GM19468 (cell line): Measurements from ENCODE around the gene IL1RL2.

ENCODE experiments used
- ATAC-seq: cut with Tn5 transposase; IDR thresholded peaks from one replicate; pipeline ENCODE4 v1.9.1; 2021; ENCODE audit warnings: mild to moderate bottlenecking, moderate library complexity, moderate number of reproducible peaks; ENCODE audit not compliant: unreplicated experiment; ENCODE audit errors: extremely low read depth

The IL1RL2 gene

GRCh38 chr2:102258386-102259074 is 71.7 kb downstream of the IL1RL2 start:
- no peak for ATAC-seq

- ATAC-seq, result no peak
Measured at GRCh38 chr2:102261467-102262135, 74.8 kb downstream of the IL1RL2 start.

GRCh38 chr2:102262216-102263129 is 75.7 kb downstream of the IL1RL2 start:
- no peak for ATAC-seq

GRCh38 chr2:102264952-102265351 is 78.1 kb downstream of the IL1RL2 start:
- ATAC-seq, result no peak

GRCh38 chr2:102266204-102266603 is 79.4 kb downstream of the IL1RL2 start:
- no peak for ATAC-seq

GRCh38 chr2:102267774-102268173 is 81.0 kb downstream of the IL1RL2 start:
- ATAC-seq, result no peak

DNA sequence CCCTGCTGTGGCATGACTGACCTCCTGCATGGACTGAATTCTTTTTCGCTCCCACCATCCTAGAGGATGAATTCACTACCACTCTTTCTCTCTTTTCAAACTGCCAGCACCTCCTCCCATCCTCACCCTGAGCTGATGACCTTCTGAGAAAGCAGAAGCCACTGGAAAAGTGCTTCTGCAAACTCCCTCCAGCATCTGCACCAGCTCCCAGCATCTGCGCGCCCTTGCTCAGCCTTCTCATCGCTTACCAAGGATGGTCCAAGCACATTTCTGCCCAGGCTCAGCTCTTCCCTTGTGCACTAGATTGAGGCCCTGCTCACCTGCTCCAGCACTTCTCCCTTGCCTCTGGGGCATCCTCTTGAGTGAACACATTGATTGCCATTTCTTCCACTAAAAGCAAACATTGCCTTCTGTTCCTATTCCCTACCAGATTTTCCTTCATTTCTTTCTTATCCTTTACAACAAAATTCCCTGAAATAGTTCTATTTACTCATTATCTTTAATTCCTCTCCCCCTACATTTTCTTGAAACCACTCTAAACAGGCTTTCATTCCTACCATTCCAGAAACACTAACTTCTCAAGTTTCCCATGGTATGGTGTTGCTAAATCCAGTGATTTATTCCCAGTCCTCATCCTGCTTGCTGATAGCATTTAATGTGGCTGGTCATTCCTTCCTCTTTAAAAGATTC is 81.8 kb downstream of the IL1RL2 start:
- no peak for ATAC-seq

DNA sequence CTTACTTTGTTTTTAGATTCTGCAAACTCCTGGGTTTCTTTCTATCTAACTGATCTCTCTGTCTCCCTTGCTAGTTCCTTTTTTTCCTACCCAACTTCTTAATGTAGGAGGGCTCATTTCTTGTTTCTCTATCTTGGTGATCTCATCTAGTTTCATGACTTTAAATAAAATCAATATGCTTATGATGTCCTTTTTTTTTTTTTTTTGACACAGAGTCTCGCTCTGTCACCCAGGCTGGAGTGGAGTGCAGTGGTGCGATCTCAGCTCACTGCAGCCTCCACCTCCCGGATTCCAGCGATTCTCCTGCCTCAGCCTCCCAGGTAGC is 82.3 kb downstream of the IL1RL2 start:
- ATAC-seq, result no peak

GRCh38 chr2:102271844-102272243 is 85.0 kb downstream of the IL1RL2 start:
- no peak for ATAC-seq

DNA sequence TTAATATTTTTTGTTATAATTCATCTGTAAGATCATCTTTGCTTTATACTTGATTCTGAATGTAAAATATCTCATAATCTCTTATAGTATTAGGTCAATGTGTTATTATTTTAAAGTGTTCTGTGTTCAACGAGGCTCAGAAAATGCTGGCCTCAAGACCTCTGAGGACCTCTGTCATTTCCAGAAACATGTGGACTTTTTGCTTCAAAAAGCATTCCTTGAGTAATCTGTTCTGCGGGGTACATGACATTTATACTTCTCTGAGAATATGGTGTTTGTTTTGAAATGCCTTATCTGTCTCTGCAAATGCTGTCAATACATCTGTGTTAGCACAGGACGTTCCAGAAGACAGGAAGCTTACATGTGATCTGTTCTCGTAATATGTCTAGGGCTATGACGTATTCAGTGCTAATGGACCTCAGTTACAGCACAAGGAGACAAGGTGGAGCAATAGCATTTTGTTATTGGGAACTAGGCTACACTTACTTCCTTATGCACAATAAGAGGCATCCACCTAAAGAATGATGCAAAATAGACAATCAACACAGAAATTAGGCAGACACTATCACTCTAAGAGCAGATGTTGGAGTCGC is 86.9 kb downstream of the IL1RL2 start:
- ATAC-seq, result no peak

DNA sequence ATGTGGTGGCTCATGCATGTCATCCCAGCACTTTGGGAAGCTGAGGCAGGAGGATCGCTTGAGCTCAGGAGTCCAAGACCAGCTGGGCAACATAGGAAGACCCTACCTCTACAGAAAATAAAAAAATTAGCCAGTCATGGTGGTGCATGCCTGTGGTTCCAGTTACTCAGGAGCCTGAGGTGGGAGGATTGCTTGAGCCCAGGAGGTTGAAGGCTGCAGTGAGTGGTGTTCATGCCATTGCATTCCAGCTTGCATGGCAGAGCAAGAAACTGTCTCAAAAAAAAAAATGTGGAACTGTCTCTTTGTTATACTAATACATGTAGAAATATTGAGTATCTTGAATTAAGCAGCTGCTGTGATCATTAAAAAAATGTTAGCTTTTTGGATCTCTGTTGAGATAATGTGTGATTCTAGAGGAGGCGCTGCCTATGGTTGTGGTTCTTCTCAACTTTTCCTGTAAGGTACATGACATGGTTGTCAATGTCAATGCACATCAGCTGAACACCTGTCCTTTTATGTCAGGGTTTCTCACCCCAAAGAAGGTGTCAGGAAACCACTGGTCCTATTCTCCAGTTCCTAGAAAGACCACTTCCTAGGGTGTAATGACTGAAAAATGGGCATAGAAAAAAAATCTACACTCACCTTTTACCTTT is 89.9 kb downstream of the IL1RL2 start:
- ATAC-seq, result no peak

DNA sequence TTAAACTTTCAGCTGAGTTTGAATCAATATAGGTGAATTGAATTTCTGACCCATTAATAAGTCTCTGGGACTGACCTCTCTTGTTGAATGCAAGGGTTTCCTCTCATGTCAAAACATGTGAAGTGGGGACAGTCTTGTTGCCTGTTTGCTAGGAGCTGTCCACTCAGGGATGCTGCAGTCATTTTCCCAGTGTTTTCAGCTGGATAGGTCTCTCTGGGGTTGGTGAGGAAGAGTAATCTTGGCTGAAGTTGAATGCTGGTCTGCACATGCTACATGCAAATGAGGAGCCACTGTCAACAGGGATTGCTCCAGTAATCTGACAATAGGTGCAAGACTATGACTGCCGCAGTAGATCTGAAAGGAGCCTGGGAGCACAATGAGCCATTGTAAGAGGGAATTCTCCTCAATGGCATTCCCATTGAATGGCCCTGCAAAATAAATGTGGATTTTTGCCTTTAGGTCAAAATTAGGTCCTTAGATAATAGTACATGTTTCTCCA is 90.4 kb downstream of the IL1RL2 start:
- no peak for ATAC-seq

DNA sequence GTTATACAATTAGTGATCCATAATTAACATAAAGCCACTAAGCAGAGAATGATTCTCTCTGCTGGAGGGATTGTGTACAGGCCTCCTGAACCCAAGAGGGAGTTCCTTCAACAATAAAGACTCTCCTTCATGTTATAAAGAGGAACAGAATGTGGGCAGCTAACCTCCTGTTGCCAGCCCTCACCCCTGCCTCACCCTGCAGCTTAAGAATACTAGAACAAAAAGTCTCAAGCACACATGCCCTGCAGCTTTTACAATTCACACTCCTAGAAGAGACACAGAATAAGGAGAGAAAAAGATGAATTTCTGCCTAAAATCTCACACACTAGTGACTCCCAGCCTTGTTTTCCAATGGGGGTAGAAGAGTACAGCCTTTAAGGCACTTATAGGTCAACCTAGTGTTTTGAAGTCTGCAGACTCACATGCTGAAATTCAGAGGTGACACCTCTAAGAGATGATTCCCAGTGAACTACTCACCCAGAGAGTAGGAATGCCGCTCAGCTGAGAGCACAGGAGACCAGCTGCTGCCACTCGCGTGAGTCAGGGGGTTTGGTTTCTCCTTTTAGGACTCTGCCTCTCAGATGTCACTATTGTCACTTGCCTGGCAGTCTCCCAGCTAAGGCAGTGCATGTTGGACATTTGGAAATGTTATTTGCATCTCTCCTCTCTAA is 92.0 kb downstream of the IL1RL2 start:
- ATAC-seq, result no peak

DNA sequence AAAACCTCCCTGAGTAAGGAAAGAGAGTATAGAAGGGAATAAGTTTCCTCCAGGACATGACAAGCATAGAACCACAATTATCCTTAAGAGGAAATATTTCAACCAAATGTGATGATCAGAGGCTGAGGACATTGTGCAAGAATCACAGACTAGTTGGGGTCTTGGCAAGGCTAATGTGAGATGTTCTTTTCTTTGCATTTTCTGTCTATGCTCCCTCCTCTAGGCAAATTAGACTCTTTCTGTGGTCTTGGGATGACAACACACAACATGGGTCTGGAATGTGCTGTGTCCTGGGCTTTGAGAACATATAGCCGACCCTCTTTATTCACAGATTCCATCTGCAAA is 92.5 kb downstream of the IL1RL2 start:
- ATAC-seq, result no peak

DNA sequence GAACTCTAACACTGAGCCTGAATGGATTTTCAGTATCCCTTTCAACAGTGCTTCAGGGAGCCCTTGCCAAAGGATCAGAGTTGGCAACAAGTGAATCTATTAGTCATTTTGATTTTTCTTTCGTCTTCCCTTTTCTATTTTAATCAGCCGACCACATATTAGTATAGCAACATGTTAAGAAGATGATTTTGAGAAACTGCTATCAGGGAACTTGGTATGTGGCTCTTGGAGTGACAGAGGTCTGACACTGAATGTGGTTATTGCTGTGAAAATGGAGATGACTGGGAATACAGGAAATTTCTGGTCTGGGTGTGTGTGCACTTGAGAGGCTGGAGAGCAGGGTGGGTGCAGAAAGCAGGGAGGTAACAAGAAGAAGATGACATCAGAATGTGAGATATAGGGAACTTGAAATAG is 95.9 kb downstream of the IL1RL2 start:
- ATAC-seq, result no peak

DNA sequence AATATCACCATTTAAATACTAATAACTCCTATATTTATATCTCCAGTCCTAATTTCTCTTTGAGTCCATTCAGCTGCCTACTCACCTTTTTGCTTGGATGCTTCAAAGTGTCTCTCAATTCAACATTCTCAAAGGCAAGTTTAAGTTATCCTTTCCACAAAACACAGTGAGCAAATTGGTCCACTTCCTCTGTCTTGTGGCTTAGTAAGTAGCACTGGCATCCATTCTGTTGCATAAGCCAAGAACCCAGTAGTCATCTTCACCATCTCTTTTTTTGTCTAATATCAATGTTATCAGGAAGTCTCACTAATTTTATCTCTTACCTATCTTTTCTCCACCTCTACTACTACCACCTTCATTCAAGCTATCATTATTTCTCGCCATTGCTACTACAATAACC is 97.2 kb downstream of the IL1RL2 start:
- no peak for ATAC-seq

DNA sequence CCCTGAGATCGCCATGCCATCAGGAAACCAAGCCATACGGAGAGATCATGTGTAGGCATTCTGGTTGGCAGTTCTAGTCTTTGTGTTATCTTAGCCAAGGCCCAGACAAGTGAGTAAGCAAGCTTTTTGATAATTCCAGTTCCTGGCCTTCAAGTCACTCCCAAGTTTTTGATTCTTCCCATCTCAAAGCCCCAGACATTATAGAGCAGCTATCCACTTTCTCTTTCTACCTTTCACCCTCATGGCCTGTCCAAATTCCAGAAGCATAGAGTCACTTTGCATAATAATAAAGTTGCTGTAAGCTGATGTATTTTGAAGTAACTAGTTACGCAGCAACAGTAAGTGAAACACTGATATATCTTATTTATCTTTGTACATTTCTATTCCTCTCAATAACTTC is 97.8 kb downstream of the IL1RL2 start:
- ATAC-seq, result no peak

GRCh38 chr2:102285368-102285767 is 98.5 kb downstream of the IL1RL2 start:
- no peak for ATAC-seq

- no peak for ATAC-seq
Measured at GRCh38 chr2:102286041-102286440, 99.2 kb downstream of the IL1RL2 start.
